ENCODE results near the gene CAMTA2. TPM values are rescaled to one million over a fixed set of nuclear protein-coding genes. Genes with fewer than 3 reads are reported as not detected.
"Not testable (repeated sequence)": the region's sequence is repeated elsewhere in the genome, so short reads cannot be mapped to it uniquely, and the experiment has no call there.

CAMTA2 gene
- polyA plus RNA-seq, 5 donors = 25.4 to 40.9 (median 32.4) TPM

DNA sequence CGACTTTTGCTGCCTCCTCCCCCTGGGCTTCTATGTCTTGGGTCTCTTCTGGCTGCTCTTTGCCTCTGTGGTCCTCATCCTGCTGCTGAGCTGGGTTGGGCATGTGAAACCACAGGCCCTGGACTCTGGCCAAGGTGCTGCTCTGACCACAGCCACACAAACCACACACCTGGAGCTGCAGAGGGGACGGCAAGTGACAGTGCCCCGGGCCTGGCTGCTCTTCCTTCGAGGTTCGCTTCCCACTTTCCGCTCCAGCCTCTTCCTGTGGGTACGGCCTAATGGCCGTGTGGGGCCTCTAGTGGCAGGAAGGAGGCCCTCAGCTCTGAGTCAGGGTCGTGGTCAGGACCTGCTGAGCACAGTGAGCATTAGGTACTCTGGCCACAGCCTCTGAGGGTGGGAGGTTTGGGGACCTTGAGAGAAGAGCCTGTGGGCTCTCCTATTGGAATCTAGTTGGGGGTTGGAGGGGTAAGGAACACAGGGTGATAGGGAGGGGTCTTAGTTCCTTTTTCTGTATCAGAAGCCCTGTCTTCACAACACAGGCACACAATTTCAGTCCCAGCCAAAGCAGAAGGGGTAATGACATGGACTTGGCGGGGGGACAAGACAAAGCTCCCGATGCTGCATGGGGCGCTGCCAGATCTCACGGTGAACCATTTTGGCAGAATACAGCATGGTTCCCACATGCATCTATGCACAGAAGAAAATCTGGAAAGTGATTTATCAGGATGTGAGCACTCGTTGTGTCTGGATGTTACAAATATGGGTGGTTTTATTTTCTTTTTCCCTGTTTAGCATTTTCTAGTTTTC, 53.1 kb downstream of the CAMTA2 start:
- no peak for DNase-seq

DNA sequence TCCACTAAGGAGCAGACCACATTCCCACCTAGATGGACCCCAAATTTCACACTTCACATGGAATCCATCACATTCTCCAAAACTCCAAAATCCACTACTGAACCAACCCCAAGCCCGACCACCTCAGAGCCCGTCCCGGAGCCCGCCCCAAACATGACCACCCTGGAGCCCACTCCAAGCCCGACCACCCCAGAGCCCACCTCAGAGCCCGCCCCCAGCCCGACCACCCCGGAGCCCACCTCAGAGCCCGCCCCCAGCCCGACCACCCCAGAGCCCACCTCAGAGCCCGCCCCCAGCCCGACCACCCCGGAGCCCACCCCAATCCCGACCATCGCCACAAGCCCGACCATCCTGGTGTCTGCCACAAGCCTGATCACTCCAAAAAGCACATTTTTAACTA, 53.8 kb downstream of the CAMTA2 start:
- no peak for DNase-seq

- DNase-seq = no peak
Measured at GRCh38 chr17:4932756-4933155, 54.7 kb downstream of the CAMTA2 start.

- no peak for DNase-seq
Measured at GRCh38 chr17:4931963-4932362, 55.5 kb downstream of the CAMTA2 start, which contains the start of gene GP1BA. GP1BA (plus strand) TSS chr17:4932277; CDS start chr17:4932605, 328 bp downstream.

GRCh38 chr17:4928881-4929280, 58.6 kb downstream of the CAMTA2 start:
- no peak for DNase-seq

- DNase-seq = not testable (repeated sequence)
Measured at GRCh38 chr17:4926577-4927335, 60.7 kb downstream of the CAMTA2 start.

DNA sequence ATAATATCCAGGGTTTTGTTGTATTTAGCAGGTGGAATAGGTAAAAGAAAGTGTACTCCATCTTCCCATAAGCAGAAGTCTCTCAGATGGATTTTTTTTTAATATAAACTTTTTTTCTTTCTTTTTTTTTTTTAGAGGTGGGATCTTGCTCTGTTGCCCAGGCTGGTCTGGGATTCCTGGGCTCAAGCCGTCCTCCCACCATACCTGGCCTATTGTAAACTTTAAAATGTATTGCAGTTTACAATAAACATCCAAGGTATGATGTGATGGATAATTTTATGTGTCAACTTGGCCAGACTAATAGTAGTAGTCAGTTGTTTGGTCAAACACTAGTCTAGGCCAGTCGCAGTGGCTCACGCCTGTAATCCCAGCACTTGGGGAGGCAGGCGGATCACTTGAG, 66.2 kb downstream of the CAMTA2 start:
- no peak for DNase-seq

DNA sequence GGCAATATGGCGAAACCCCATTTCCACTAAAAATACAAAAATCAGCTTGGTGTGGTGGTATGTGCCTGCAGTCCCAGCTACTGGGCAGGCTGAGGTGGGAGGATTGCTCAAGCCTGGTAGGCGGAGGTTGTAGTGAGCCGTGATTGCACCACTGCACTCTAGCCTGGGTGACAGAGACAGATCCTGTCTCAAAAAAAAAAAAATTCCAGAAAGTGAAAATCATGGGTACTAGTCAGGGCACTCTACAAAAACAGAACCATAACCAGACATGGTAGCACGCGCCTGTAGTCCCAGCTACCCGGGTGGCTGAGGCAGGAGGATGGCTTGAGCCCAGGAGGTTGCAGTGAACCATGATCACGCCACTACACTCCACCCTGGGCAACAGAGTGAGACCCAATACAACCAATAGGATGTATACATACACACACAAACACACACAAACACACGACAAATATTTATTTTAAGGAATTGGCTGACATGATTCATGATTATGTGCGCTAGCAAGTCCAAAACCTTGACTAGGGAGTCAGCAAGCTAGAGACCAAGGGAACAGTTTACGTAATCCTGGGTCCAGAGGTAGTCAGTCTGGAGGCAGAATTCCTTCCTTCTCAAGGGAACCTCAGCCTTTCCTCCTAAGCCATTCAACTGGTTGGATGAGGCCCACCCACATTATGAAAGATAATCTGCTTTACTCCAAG, 67.0 kb downstream of the CAMTA2 start:
- DNase-seq = no peak

DNA sequence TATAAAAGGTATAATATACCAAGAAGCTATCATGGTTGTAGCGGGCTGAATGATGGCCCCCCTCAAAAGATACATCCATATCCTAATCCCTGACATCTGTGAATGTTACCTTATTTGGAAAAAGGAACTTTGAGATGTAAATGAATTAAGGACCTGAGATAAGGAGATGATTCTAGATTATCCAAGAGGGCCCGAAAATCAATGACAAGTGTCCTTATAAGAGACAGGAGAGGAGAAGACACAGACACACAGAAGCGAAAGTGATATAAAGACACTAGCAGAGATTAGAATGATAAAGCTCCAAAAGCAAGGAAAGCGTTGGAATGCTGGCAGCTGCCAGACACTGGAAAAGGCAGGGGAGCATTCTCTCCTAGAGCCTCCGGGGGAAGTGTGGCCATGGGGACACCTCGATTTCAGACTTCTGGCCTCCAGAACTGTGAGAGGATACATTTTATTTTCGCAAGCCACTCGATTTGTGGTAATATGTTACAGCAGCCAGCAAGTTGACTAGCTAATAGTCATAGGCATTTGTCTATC, 67.9 kb downstream of the CAMTA2 start:
- DNase-seq = no peak

Other genes starting within 250 kb of the CAMTA2 start
- under 1 TPM; 0.34 to 0.87 (median 0.65) TPM for gene ZMYND15, start 247.8 kb downstream of the CAMTA2 start, polyA plus RNA-seq (ENCODE audit: insufficient read depth in 1 of 5, insufficient read length in 5 of 5, low replicate concordance in 1 of 5)
- gene CXCL16, start 247.7 kb downstream of the CAMTA2 start, polyA plus RNA-seq (ENCODE audit: insufficient read depth in 1 of 5, insufficient read length in 5 of 5, low replicate concordance in 1 of 5) = 10 to 100 TPM; 12.1 to 24.4 (median 16.9) TPM
- not detected for gene TM4SF5, start 215.8 kb downstream of the CAMTA2 start, polyA plus RNA-seq (ENCODE audit: insufficient read depth in 1 of 5, insufficient read length in 5 of 5, low replicate concordance in 1 of 5)
- under 1 TPM in 4 of 5 donors, not detected in 1; 0.16 to 0.97 (median 0.35) TPM for gene VMO1, start 201.3 kb downstream of the CAMTA2 start, polyA plus RNA-seq (ENCODE audit: insufficient read depth in 1 of 5, insufficient read length in 5 of 5, low replicate concordance in 1 of 5)
- gene GLTPD2, start 198.7 kb downstream of the CAMTA2 start, polyA plus RNA-seq (ENCODE audit: insufficient read depth in 1 of 5, insufficient read length in 5 of 5, low replicate concordance in 1 of 5) = 1 to 10 TPM in 3 of 5 donors, under 1 TPM in 2; 0.64 to 1.7 (median 1.0) TPM
- gene PSMB6, start 191.5 kb downstream of the CAMTA2 start, polyA plus RNA-seq (ENCODE audit: insufficient read depth in 1 of 5, insufficient read length in 5 of 5, low replicate concordance in 1 of 5) = 100 to 1,000 TPM in 3 of 5 donors, 10 to 100 TPM in 2; 97.5 to 118 (median 100) TPM
- gene PLD2, start 180.5 kb downstream of the CAMTA2 start, polyA plus RNA-seq (ENCODE audit: insufficient read depth in 1 of 5, insufficient read length in 5 of 5, low replicate concordance in 1 of 5) = 10 to 100 TPM; 47.9 to 65.0 (median 60.6) TPM
- gene MINK1, start 154.3 kb downstream of the CAMTA2 start, polyA plus RNA-seq (ENCODE audit: insufficient read depth in 1 of 5, insufficient read length in 5 of 5, low replicate concordance in 1 of 5) = 10 to 100 TPM; 47.4 to 64.5 (median 57.3) TPM
- 1 to 10 TPM in 2 of 5 donors, under 1 TPM in 3; 0.52 to 1.8 (median 0.85) TPM for gene C17orf107, start 88.1 kb downstream of the CAMTA2 start, polyA plus RNA-seq (ENCODE audit: insufficient read depth in 1 of 5, insufficient read length in 5 of 5, low replicate concordance in 1 of 5)
- 1 to 10 TPM in 2 of 5 donors, under 1 TPM in 3; 0.59 to 1.2 (median 0.94) TPM for gene CHRNE, start 84.6 kb downstream of the CAMTA2 start, polyA plus RNA-seq (ENCODE audit: insufficient read depth in 1 of 5, insufficient read length in 5 of 5, low replicate concordance in 1 of 5)
- gene GP1BA, start 55.4 kb downstream of the CAMTA2 start, polyA plus RNA-seq (ENCODE audit: insufficient read depth in 1 of 5, insufficient read length in 5 of 5, low replicate concordance in 1 of 5) = 1 to 10 TPM; 2.4 to 3.5 (median 2.9) TPM
- 10 to 100 TPM; 40.1 to 62.0 (median 46.2) TPM for gene SLC25A11, start 47.6 kb downstream of the CAMTA2 start, polyA plus RNA-seq (ENCODE audit: insufficient read depth in 1 of 5, insufficient read length in 5 of 5, low replicate concordance in 1 of 5)
- gene RNF167, start 47.4 kb downstream of the CAMTA2 start, polyA plus RNA-seq (ENCODE audit: insufficient read depth in 1 of 5, insufficient read length in 5 of 5, low replicate concordance in 1 of 5) = 100 to 1,000 TPM; 105 to 134 (median 122) TPM
- 100 to 1,000 TPM; 315 to 670 (median 399) TPM for gene PFN1, start 39.1 kb downstream of the CAMTA2 start, polyA plus RNA-seq (ENCODE audit: insufficient read depth in 1 of 5, insufficient read length in 5 of 5, low replicate concordance in 1 of 5)
- gene ENO3, start 36.6 kb downstream of the CAMTA2 start, polyA plus RNA-seq (ENCODE audit: insufficient read depth in 1 of 5, insufficient read length in 5 of 5, low replicate concordance in 1 of 5) = 100 to 1,000 TPM in 1 of 5 donors, 10 to 100 TPM in 4; 12.8 to 101 (median 15.4) TPM
- 10 to 100 TPM; 73.1 to 88.6 (median 76.3) TPM for gene SPAG7, start 19.9 kb downstream of the CAMTA2 start, polyA plus RNA-seq (ENCODE audit: insufficient read depth in 1 of 5, insufficient read length in 5 of 5, low replicate concordance in 1 of 5)
- 10 to 100 TPM in 2 of 5 donors, 1 to 10 TPM in 3; 7.1 to 10.9 (median 9.5) TPM for gene INCA1, start 9.8 kb upstream of the CAMTA2 start, polyA plus RNA-seq (ENCODE audit: insufficient read depth in 1 of 5, insufficient read length in 5 of 5, low replicate concordance in 1 of 5)
- gene KIF1C, start 10.3 kb upstream of the CAMTA2 start, polyA plus RNA-seq (ENCODE audit: insufficient read depth in 1 of 5, insufficient read length in 5 of 5, low replicate concordance in 1 of 5) = 10 to 100 TPM; 51.1 to 80.4 (median 58.0) TPM
- under 1 TPM; 0.17 to 0.27 (median 0.19) TPM for gene SLC52A1, start 47.8 kb upstream of the CAMTA2 start, polyA plus RNA-seq (ENCODE audit: insufficient read depth in 1 of 5, insufficient read length in 5 of 5, low replicate concordance in 1 of 5)
- gene ZFP3, start 90.8 kb upstream of the CAMTA2 start, polyA plus RNA-seq (ENCODE audit: insufficient read depth in 1 of 5, insufficient read length in 5 of 5, low replicate concordance in 1 of 5) = 10 to 100 TPM in 1 of 5 donors, 1 to 10 TPM in 4; 8.1 to 11.8 (median 9.2) TPM
- 10 to 100 TPM; 17.6 to 46.8 (median 42.0) TPM for gene ZNF232, start 124.2 kb upstream of the CAMTA2 start, polyA plus RNA-seq (ENCODE audit: insufficient read depth in 1 of 5, insufficient read length in 5 of 5, low replicate concordance in 1 of 5)
- gene USP6, start 128.4 kb upstream of the CAMTA2 start, polyA plus RNA-seq (ENCODE audit: insufficient read depth in 1 of 5, insufficient read length in 5 of 5, low replicate concordance in 1 of 5) = 10 to 100 TPM in 3 of 5 donors, 1 to 10 TPM in 2; 1.8 to 16.7 (median 10.0) TPM
- gene ZNF594, start 204.2 kb upstream of the CAMTA2 start, polyA plus RNA-seq (ENCODE audit: insufficient read depth in 1 of 5, insufficient read length in 5 of 5, low replicate concordance in 1 of 5) = 10 to 100 TPM; 13.7 to 25.4 (median 18.4) TPM
- gene SCIMP, start 247.2 kb upstream of the CAMTA2 start, polyA plus RNA-seq (ENCODE audit: insufficient read depth in 1 of 5, insufficient read length in 5 of 5, low replicate concordance in 1 of 5) = 1 to 10 TPM; 1.4 to 2.5 (median 2.1) TPM

Measured in right lung (tissue), 5 donors.